K562 (cell line): ENCODE measurements around the gene KCNG1. TPM values are rescaled to one million over a fixed set of nuclear protein-coding genes. Genes with fewer than 3 reads are reported as not detected.

Experiments used
- ARID1B ChIP-seq: fragments of 450-650 bp; IDR thresholded peaks from 2 replicates; pipeline ENCODE4 v1.6.1; 2016; ENCODE audit warnings: antibody characterized with exemption, mild to moderate bottlenecking, inconsistent platforms
- ATF2 ChIP-seq: sonication (generic); formaldehyde crosslinking; IDR thresholded peaks from 2 replicates; pipeline ENCODE4 v1.8.1; 2022; ENCODE audit warnings: missing genetic modification reagents
- BCOR ChIP-seq: fragments of 450-650 bp; IDR thresholded peaks from 2 replicates; pipeline ENCODE4 v1.6.1; 2016
- DDX20 ChIP-seq: fragments of 450-650 bp; IDR thresholded peaks from 2 replicates; pipeline ENCODE4 v1.6.1; 2016; ENCODE audit warnings: missing genetic modification characterization, low read depth, mild to moderate bottlenecking, missing compliant biosample characterization, moderate library complexity
- DPF2 ChIP-seq: fragments of 450-650 bp; IDR thresholded peaks from 2 replicates; pipeline ENCODE4 v1.6.1; 2016
- FOXK2 ChIP-seq, 2 experiments: fragments of 450-650 bp; IDR thresholded peaks in 1 of 2; conservative IDR thresholded peaks in 1 of 2; 2 replicates each; pipeline ENCODE4 v1.6.1; 2016; ENCODE audit warnings: low read depth in 2 of 2, mild to moderate bottlenecking in 1 of 2
- GABPB2 ChIP-seq: fragments of 250-450 bp; sonication (Bioruptor Pico); conservative IDR thresholded peaks from 2 replicates; pipeline ENCODE4 v1.5.1; 2021; ENCODE audit warnings: mild to moderate bottlenecking
- GTF2E2 ChIP-seq: fragments of 200-800 bp; sonication (Bioruptor generic); IDR thresholded peaks from 2 replicates; pipeline ENCODE4 v1.6.1; 2016; ENCODE audit warnings: missing genetic modification characterization, missing compliant biosample characterization
- LEF1 ChIP-seq: fragments of 450-650 bp; IDR thresholded peaks from 2 replicates; pipeline ENCODE4 v1.6.1; 2016; ENCODE audit warnings: mild to moderate bottlenecking
- MAFF ChIP-seq: IDR thresholded peaks from 2 replicates; pipeline ENCODE4 v1.6.1; 2012; ENCODE audit warnings: low read length, improper control_type of control experiment
- MCM5 ChIP-seq: fragments of 450-650 bp; IDR thresholded peaks from 2 replicates; pipeline ENCODE4 v1.6.1; 2016; ENCODE audit warnings: low read depth
- NCOA4 ChIP-seq: fragments of 450-650 bp; IDR thresholded peaks from 2 replicates; pipeline ENCODE4 v1.6.1; 2018; ENCODE audit warnings: mild to moderate bottlenecking; ENCODE audit not compliant: partially characterized antibody
- NCOR1 ChIP-seq: fragments of 450-650 bp; IDR thresholded peaks from 2 replicates; pipeline ENCODE4 v1.6.1; 2016; ENCODE audit warnings: mild to moderate bottlenecking, moderate library complexity
- NFE2 ChIP-seq: IDR thresholded peaks from 2 replicates; pipeline ENCODE4 v1.6.1; 2014; ENCODE audit warnings: antibody characterized with exemption, low read depth
- NR2C2 ChIP-seq, 2 experiments: fragments of 200-800 bp in 1 of 2; sonication (Bioruptor generic) in 1 of 2; sonication (generic) in 1 of 2; formaldehyde crosslinking in 1 of 2; IDR thresholded peaks; 2 replicates each; pipeline versions ENCODE4 v1.6.1 to v1.8.0; 2016 to 2022; ENCODE audit warnings: mild to moderate bottlenecking in 1 of 2, missing compliant biosample characterization in 1 of 2, missing genetic modification characterization in 1 of 2, missing genetic modification reagents in 1 of 2
- PHF21A ChIP-seq: fragments of 450-650 bp; IDR thresholded peaks from 2 replicates; pipeline ENCODE4 v1.6.1; 2017; ENCODE audit warnings: low read depth, borderline replicate concordance
- SIN3B ChIP-seq: fragments of 450-650 bp; IDR thresholded peaks from 2 replicates; pipeline ENCODE4 v1.6.1; 2017; ENCODE audit warnings: low read depth, mild to moderate bottlenecking, moderate library complexity
- SMARCC2 ChIP-seq: fragments of 450-650 bp; IDR thresholded peaks from 2 replicates; pipeline ENCODE4 v1.6.1; 2017; ENCODE audit warnings: antibody characterized with exemption, moderate library complexity, mild to moderate bottlenecking, low read depth
- STAG1 ChIP-seq: sonication (generic); formaldehyde crosslinking; IDR thresholded peaks from 2 replicates; pipeline ENCODE4 v1.5.0; 2020; ENCODE audit warnings: missing genetic modification reagents, borderline replicate concordance
- ZFP1 ChIP-seq: fragments of 450-650 bp; formaldehyde crosslinking; IDR thresholded peaks from 2 replicates; pipeline ENCODE4 v1.4.0; 2020; ENCODE audit warnings: mild to moderate bottlenecking, mixed read lengths
- polyA plus RNA-seq, 8 experiments: library from polyadenylated mRNA; depleted of rRNA in 4 of 8; stranded (reverse) in 5 of 8; unstranded in 3 of 8; fragments of >200 nt; fragmentation: Nextera tagmentation in 2 of 8; fragmentation: Illumina TruSeq in 1 of 8; extraction: Ambion mirVana in 2 of 8; extraction: Trizol in 1 of 8; gene quantifications; 2 replicates each; pipeline versions ENCODE4 v1.2.1 to v1.2.3, GENCODE V29; 2011 to 2014; ENCODE audit warnings: inconsistent platforms in 1 of 8, missing spikeins in 1 of 8
- total RNA-seq, 7 experiments: library from RNA; depleted of rRNA in 6 of 7; stranded (reverse); fragments of >200 nt in 6 of 7; fragmentation: Illumina TruSeq in 2 of 7; extraction: Trizol in 2 of 7; gene quantifications; 2 replicates each; pipeline versions ENCODE4 v1.2.1 to v1.2.3, GENCODE V29; 2011 to 2021; ENCODE audit warnings: low replicate concordance in 1 of 7
- TF ChIP-seq, protein P1 (sequence below): fragments of 450-650 bp; IDR thresholded peaks from 2 replicates; pipeline ENCODE4 v1.6.1; 2014; ENCODE audit warnings: low read depth, mild to moderate bottlenecking, moderate library complexity, borderline replicate concordance
- TF ChIP-seq, protein P2 (sequence below): fragments of 250-450 bp; sonication (Bioruptor Pico); IDR thresholded peaks from 2 replicates; pipeline ENCODE4 v1.8.0; 2021; ENCODE audit warnings: moderate library complexity, mild to moderate bottlenecking, inconsistent platforms
- TF ChIP-seq, protein P3 (sequence below): fragments of 250-450 bp; sonication (Bioruptor Pico); IDR thresholded peaks from 2 replicates; pipeline ENCODE4 v1.4.0; 2020; ENCODE audit warnings: borderline replicate concordance

The KCNG1 gene
- total and polyA plus RNA-seq, 9 of the 15 experiments (the other 6 are each of a cell fraction or from before 2014, with no cell fraction given): 0.06 to 1.5 (median 0.22) TPM; not detected in 2

DNA sequence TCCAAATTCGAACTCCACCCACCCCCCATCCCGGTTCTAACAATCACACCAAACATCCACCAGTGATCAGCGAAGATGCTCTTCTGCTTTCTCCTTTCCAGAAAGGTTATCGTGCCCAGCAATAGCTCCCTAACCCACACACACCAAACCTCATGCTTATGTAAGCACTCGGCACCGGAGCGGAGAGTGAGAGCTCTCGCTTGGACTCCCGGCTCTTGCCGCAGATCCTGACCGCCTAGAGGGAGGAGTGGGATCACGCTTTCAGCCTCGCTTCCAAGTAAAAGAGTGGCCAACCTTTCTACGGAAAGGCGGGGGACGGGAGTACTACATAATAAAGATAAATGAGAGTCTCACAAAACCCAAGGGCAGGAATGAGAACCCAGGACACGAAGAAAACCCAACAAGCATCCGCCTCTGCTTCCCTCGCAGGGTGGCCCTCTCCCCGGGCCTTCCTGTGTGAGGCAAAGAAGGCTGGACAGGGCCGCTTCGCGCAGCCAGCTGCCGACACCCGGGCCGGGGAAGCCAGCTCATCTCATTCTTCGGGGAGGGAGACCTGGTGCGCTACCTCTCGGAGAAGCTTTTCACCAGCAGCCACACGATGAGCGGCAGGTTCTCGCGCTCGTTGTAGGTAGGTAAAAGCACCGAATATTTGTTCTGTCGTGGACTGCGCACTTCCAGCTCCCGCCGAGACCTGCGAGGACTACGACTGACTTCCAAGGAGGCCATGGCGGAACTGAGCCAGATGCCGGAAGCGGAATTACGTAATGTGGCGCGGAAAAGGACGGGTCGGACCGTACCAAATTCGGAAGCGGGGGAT lies 64.9 kb downstream of the KCNG1 start, which contains the start of gene DPM1 (continued):
- TF ChIP-seq, protein P1, sequence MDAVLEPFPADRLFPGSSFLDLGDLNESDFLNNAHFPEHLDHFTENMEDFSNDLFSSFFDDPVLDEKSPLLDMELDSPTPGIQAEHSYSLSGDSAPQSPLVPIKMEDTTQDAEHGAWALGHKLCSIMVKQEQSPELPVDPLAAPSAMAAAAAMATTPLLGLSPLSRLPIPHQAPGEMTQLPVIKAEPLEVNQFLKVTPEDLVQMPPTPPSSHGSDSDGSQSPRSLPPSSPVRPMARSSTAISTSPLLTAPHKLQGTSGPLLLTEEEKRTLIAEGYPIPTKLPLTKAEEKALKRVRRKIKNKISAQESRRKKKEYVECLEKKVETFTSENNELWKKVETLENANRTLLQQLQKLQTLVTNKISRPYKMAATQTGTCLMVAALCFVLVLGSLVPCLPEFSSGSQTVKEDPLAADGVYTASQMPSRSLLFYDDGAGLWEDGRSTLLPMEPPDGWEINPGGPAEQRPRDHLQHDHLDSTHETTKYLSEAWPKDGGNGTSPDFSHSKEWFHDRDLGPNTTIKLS: 0 out of 2 replicates have a peak, but pooled peaks have one; percentile 26
- TF ChIP-seq GABPB2 (CRISPR knock-in tag) (no peak), NCOA4 (no peak), MAFF (no peak), SMARCC2 (no peak), MCM5 (no peak), ATF2 (no peak), PHF21A (no peak), DPF2 (no peak), GTF2E2 (tag) (peak; percentile 98), ARID1B (no peak), NFE2 (no peak), SIN3B (peak; percentile 96), NCOR1 (no peak; the same call in 1 of the 2 replicates), FOXK2 (conservative IDR thresholded peaks at IDR 0.05 in 1 of 2, IDR thresholded peaks at IDR 0.05 in 1 of 2; ENCODE audit: low read depth in 2 of 2) (no peak), NR2C2 (CRISPR knock-in tag; IDR thresholded peaks at IDR 0.05) (0 out of 2 replicates have a peak, but pooled peaks have one; percentile 34), NR2C2 (tag; IDR thresholded peaks at IDR 0.05) (no peak), ZFP1 (no peak), STAG1 (no peak), BCOR (0 out of 2 replicates have a peak, but pooled peaks have one; percentile 22), DDX20 (tag) (no peak), LEF1 (no peak)
- TF ChIP-seq, protein P2, sequence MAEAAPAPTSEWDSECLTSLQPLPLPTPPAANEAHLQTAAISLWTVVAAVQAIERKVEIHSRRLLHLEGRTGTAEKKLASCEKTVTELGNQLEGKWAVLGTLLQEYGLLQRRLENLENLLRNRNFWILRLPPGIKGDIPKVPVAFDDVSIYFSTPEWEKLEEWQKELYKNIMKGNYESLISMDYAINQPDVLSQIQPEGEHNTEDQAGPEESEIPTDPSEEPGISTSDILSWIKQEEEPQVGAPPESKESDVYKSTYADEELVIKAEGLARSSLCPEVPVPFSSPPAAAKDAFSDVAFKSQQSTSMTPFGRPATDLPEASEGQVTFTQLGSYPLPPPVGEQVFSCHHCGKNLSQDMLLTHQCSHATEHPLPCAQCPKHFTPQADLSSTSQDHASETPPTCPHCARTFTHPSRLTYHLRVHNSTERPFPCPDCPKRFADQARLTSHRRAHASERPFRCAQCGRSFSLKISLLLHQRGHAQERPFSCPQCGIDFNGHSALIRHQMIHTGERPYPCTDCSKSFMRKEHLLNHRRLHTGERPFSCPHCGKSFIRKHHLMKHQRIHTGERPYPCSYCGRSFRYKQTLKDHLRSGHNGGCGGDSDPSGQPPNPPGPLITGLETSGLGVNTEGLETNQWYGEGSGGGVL: no peak
- TF ChIP-seq, protein P3, sequence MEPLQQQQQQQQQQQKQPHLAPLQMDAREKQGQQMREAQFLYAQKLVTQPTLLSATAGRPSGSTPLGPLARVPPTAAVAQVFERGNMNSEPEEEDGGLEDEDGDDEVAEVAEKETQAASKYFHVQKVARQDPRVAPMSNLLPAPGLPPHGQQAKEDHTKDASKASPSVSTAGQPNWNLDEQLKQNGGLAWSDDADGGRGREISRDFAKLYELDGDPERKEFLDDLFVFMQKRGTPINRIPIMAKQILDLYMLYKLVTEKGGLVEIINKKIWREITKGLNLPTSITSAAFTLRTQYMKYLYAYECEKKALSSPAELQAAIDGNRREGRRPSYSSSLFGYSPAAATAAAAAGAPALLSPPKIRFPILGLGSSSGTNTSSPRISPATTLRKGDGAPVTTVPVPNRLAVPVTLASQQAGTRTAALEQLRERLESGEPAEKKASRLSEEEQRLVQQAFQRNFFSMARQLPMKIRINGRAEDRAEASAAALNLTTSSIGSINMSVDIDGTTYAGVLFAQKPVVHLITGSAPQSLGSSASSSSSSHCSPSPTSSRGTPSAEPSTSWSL (CRISPR knock-in tag): no peak
